NCI-H2107 treated with DMSO at 0.1 percent for 48 hours (cell line): ENCODE data around the gene TRPM5.

ENCODE experiments used
- DNase-seq: peaks from one replicate; lab custom pipeline; 2025; ENCODE audit not compliant: unreplicated experiment; lab: John Stamatoyannopoulos, UW

TRPM5 gene

GRCh38 chr11:2406878-2407410 is 37.4 kb downstream of the TRPM5 start:
- no peak for DNase-seq

- no peak for DNase-seq
These were observed 37.9 kb downstream of the TRPM5 start for GRCh38 chr11:2406451-2406850.

- no peak for DNase-seq
These were observed 39.5 kb downstream of the TRPM5 start for GRCh38 chr11:2404735-2405196.

GRCh38 chr11:2402890-2403645 is 41.2 kb downstream of the TRPM5 start:
- no peak for DNase-seq

- DNase-seq: no peak
These were observed 42.2 kb downstream of the TRPM5 start for GRCh38 chr11:2402106-2402505.

- DNase-seq: no peak
These were observed 42.8 kb downstream of the TRPM5 start for GRCh38 chr11:2401436-2401984.

GRCh38 chr11:2400762-2401435 is 43.4 kb downstream of the TRPM5 start:
- no peak for DNase-seq

- peak; percentile 98 for DNase-seq
These were observed 44.1 kb downstream of the TRPM5 start, which contains the start of gene TSSC4 for GRCh38 chr11:2400069-2400761. Gene TSSC4 (plus strand): TSS chr11:2400750. CDS start chr11:2402634, 1,884 bp downstream.

- no peak for DNase-seq
These were observed 44.7 kb downstream of the TRPM5 start for GRCh38 chr11:2399488-2400068.

- no peak for DNase-seq
These were observed 45.5 kb downstream of the TRPM5 start for GRCh38 chr11:2398664-2399355.

GRCh38 chr11:2397005-2397404 is 47.3 kb downstream of the TRPM5 start:
- no peak for DNase-seq

- DNase-seq: no peak
These were observed 47.8 kb downstream of the TRPM5 start for GRCh38 chr11:2396471-2396870.

GRCh38 chr11:2395856-2396255 is 48.5 kb downstream of the TRPM5 start:
- DNase-seq: no peak

- DNase-seq: no peak
These were observed 49.0 kb downstream of the TRPM5 start for GRCh38 chr11:2395211-2395730.

- DNase-seq: no peak
These were observed 49.6 kb downstream of the TRPM5 start for GRCh38 chr11:2394818-2395105.
